ENCODE data around the gene EFNA5.
A peak's percentile ranks its signal among the peaks of the same experiment; 100 is the strongest.

The EFNA5 gene

DNA sequence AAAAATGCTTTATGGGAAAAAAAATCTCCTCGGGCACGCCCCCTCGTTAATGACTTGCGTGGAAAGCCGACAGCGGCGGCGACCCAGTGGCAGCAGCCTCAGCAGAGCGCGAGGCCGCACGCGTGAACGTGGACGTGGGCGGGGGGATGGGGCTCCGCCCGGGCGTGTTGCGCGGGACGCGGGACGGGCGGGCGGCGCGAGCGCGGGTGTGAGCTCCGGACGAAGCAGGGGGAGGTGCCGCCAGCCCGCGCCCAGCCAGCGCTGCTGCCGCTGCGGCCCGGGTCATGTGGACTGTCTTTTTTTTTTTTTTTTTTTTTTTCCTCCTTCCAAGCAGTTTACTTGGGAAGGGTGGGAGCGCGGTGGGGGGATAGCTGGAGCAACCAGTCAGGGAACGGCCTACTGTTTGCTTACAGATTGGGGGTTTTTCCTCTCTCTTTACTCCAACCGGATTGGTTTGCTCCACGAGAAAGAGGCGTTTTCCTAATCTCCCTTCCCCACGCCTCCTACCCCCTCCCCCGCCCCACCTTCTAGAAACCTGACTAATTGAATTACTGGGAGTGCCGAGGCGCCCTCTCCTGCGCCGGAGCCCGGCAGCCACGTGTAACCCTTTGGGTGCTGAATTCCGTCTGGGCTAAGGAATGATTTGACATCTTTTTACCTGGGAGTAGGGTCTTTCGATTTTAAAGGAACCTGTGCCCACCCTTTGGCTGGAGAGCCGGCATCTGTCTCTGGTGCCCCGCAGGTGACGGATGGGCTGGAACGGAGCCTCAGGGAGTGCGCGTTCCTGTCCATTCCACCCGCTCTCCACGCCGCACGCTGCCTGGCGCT, 1.7 kb upstream of the EFNA5 start:
- peak; percentile 77 for DNase-seq

DNA sequence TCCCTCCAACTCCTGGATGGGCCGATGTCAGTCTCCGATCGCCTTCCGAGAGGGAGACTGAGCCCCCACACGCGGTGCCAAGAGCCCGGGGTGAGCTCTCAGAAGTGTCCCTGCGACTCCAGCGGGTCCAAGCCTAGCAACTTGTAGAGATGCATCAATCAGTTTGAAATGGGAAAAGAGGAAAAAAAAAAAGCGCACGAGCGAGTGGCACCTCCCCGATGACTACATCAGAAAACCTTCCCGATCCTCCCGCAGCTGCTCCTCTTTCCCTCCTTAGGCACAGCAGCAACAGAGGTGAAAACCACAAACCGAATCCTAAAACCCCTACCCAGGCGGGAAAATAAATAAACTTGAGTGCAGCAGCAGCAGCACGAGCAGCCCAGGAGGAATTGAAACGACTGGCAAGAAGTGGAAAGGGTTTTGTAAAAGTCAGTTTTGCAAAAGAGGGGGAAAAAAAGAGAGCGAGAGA, 1.0 kb upstream of the EFNA5 start:
- DNase-seq: peak; percentile 55

DNA sequence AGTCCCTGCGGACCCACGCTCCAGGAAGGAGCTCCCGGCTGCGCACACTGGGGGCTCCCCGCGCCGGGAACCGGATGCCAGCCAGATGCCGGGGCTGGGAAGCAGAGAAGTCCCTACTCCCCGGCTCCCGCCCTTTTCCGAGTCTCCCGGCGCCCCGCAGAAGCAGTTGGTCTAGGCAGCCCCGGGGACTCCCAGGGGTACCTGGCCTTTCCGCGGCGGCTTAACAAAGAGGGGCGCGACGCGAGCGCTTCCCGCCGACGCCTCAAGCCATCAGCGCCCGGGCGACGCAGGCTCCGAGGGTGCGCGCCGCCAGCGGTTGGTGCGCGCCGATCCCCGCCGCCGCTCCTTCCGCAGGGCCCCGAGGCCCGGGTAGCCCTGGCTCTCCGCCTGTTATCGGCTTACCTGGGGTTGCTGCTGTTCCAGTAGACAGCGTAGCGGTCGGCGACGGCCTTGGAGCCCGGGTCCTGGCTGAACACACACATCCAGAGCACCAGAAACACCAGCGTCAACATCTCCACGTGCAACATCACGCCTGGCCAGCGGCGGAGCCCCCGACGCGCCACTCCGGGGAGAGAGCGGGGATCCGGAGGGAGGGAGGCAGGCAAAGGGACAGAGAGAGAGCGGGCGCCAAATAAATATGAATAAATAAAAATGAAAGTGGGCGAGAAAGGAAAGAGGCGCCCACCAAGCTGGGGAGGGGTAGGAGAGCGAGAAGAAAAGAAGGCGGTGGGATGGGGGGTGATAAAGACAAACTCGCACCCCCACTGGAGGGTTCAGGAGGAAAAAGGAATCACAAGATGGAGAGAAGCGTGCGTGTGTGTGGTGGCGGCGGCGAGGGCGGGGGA, 428 bp downstream of the EFNA5 start:
- no peak for DNase-seq

DNA sequence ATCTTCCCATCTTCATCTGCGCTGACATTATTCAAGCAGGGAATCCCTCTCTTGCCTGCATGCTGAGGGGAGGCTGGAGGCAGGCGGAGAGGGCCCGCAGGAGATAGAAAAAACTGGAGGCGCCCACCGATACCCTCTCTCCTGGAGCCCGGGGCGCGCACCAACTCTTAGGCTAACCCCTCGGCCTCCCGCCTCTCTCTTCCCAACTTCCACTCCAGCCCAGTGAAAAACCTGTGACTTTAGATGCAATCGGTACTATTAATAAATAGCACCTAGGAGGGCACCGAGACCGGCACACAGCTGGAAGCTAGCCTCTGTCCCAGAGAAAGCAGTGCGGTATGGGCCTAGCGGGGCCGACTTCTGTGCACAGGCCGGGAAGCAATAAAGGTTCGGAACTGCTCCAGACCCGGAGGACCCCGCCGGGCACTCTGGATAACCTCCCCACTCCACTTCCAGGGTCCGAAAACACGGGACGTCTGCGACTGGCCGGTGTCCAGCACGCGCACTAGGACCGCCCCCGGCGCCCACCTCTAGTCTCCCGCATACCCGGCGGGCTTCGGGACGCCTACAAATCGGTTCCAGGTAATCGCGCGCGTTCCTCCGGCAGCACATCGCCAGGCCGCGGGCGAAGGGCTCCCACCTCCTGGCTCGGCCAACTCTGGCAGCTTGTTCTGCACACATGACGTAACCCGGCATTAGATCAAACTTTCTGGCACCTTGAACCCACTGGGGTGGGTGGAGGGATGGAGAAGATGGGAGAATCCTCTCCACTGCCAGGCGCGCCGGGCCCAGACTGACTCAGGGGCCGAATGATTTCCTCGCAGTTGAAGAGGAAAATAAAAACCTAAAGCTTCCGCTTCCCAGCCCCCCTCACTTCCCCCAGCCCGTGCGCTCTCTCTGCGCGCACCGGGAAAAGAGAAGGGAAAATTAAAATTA, 1.4 kb downstream of the EFNA5 start:
- DNase-seq: peak; percentile 11

DNA sequence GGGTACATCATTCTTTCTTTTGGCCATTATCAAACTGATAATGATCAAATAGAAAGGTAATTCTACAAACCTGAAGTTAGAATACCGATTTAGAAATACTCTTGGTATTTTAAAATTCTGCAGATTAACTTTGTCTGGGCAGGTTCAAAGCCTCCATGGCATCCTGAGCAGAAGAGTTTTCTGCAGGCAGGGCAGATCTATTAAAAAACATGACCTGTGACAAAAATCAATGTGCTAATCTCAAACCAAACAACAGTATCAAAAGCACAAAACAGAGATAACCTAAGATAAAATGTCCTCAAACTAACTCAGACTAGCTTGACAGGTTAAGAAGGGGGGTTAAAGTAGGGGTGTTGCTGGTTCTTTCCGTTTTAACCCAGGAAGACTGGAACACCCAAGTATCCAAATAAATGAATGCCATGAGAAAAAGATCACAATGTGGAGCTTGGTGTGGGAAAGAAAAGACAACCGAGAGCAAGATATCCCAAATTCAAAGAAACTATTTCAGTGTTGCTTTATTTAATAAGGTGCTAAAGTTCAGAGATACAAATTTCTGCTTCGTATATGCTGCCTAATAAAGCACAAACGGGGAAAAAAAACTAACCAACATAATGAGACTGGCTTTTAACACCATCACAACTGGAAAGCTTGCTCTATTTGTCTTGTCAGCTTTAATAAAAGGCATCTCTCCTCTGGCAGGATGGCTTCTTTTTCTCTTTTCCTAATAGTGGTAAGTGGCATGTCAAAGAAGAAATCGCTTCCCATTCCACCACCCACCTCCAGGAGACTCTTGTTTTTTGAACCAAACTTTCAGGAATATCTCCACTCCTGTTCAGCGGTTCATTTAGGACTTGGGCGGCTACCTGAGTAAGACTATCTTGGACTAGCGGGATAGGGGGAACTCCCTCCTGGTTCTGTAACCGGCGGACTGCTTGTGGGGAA, 2.3 kb downstream of the EFNA5 start:
- DNase-seq: no peak

DNA sequence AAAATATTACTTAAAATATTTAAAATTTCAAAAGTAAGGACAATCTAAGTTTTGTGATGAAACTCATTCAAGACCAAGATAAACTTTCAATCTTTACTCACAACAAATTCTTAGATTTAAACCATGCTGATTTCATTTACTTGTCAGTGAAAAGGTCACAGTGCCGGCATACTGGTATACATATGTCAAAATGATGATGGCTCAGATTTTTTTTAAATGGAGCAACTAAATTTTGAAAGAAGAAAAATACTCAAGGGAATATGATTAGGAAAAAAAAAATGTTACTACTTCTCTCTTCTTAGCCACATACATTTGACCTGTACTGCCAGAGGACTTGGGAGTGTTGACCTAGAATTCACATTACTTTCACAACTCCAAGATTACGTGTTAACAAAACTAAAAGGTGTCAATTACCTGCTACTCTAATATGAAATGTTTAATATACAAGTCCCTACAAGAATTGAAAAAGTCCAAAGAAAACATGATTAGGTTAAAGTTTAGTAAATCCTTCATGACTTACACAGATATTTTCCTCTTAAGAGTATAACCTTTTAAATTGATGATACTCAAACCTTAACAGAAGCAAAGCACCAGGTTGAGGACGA, 4.6 kb downstream of the EFNA5 start:
- no peak for DNase-seq

DNA sequence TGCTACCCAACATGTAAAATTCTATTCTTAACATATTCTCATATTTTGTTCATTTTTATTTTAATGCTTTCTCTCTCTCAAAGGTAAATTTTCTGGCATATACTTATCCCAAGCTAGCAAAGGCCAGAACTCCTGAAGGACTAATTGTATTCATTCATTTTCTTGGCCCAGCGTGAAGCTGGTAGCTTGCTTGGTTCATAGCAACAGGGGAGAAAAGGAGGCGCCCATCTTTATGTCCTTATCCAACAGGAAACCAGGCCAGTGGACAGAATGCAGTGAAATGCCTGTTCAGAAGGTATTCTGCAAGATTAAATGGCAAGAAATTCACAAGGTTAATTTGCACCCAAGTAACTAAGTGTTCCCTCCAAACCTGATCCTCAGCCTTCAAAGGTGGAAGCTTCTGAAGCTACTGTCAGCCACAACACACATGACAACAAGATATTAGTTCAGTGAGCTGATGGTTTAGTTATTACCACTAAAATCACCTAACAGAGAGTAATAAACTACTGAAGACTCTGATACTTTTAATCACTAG, 5.6 kb downstream of the EFNA5 start:
- DNase-seq: no peak

DNA sequence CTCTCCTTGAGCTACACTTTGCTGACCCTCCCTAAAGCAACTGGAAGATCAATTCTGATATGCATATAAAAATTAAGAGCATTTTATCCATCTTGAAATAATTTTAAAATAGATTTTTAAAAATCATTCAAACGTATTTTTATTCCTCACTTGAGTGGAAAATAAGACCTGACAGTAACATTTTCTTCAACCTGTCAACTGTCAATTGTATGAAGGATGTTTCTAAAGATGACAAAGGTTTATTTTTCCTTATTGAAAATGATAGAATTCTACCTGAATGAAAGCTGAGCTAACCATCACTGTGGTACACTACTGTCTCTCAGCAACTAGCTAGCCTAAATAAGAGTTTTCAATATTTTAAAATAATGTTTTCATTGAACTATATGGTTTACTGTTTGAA, 7.0 kb downstream of the EFNA5 start:
- DNase-seq: no peak

DNA sequence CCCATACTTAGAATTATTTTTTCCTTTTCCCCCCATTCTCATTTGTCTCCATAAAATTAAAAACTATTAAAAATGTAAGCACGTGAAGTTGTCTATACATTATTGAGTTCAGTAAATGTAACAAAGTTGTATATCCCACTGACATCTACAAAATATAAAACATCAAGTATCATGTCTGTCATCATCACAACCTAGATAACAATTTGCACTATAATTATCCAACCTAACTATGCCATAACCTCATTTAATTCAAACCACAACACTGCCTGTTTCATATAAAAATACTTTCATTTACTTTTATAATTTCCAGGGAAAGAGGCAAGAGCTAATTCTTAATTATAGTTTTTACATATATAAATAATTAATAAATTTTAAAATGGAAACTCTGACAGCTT, 9.1 kb downstream of the EFNA5 start:
- no peak for DNase-seq

DNA sequence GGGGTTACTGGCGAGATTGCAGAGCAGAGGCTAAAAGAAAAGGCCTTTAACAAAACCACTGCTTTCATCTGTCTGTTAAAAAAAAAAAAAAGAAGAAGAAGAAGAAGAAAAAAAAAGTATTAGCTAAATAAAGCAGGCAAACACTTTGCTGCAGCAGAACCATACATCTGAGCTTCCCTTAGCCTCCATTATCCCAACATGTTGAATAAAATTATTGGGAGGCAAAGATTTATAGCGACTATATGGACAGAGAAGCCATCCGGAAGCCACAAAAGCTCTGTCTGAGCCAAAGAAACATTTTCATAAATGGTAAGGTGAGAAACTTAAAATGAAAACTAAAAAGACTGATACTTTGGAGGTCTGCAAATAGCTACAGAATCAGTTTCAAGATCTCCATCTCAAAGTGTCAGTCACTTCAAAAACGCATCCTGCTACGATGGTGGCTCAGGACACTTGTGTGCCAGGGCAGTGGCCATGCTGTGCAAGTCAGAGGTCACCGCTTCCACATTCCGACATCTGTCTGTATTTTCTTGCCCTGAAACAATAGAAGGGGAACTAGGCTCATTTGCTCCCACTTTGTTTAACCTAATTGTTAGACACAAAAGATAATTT, 9.6 kb downstream of the EFNA5 start:
- DNase-seq: no peak

DNA sequence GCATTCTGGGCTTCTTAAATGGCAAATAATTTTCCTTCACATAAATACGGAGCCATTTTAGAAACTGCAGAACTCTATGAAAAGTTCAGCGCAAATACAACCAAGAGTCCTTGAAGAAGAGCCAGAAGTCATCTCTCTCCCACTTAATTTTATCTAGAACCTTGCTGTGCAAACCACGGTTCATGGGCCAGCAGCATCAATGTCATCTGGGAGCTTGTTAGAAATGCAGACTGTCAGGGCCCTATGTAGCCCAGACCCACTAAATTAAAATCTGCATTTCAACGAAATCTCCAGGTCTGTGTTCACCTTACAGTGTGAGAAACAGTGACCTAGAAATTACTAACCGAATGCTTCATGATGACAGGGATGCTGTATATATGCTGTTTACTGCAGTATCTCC, 12.2 kb downstream of the EFNA5 start:
- no peak for DNase-seq

DNA sequence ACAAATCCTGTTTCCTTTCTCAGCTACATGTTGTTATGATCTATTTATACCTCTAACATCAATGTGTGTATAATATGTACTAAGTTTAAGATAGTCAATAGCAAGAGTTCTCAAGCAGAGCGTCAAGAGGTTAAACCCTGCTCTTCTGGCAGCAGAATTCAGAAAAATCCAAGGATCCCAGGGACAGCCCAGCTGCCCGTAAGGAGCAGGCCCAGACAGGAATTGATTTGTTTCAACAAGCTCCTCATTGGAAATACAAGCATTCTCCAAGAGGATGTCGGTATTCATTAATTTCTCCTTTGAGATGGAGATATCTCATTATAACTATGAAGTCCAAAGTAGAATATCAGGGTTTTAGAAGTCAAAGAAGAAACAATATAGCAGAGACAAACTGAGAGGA, 14.9 kb downstream of the EFNA5 start:
- DNase-seq: no peak

DNA sequence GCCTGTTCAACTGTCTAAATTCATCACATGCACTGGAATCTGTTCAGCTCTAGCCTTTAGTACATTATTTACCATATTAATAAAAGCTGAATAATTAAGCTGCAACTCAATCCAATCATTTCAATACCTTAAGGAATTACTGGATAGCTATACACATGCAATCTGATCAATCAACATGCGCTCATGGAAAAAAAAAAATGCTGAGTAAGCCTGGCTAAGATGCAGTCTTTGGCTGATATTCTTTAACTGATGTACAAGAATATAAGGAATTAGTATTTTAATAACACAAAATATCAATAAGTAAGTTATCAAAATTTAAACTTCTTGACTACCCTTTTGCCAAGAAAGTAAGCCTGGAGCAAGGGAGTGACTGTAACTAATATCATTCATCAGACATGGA, 15.9 kb downstream of the EFNA5 start:
- DNase-seq: no peak

DNA sequence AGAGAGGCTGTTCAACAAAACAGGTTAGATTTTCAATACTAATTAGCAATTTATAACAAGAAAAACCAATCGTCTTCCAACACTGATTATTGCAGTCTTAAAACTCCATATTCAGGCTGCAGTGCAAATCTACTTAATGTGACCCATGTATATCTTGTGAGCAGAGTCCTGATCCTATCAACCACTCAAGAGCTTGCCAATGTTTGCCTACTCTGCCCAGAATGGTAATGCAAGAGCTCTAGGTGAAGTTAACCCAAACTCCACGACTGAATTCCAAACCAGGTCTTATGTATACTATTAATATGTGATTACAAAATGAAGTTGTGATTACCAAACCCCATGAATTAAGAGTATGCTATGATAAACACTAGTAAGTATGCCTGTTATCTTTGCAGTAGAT, 17.1 kb downstream of the EFNA5 start:
- DNase-seq: no peak

DNA sequence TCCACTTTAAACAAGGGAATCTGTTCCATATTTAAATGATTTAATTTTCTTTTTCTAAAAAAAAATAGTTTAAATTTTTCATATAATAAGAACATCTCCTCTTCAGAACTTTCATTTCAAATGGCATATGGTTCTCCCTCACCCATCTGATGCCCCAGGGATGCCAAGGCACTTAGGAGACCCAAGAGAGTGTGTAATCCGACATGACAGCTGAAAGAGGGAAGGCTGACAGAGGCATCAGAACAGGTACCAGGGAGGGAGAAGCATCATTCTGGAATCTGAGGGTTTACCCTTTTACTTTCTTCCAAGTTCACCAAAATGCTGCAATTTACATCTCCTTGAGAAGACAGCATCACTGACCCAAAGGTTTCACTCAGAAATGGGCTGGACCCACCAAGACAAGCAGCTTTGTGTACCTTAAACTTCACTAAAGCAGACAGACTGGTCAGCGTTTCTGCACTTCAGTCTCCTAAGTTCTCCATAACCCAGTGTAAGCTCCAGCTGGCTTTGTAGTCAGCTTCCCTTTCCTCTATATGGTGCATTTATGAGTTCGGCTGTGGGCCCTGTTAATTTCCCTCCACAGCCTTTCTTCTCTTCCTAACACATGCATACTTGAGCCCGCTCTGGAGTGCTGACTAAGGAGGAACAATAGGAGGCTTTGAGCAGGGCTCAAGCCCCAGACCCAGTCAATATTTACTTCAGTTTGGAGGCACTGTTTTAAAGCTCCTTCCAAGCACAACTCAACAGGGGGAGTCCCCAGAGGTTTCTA, 17.7 kb downstream of the EFNA5 start:
- no peak for DNase-seq

DNA sequence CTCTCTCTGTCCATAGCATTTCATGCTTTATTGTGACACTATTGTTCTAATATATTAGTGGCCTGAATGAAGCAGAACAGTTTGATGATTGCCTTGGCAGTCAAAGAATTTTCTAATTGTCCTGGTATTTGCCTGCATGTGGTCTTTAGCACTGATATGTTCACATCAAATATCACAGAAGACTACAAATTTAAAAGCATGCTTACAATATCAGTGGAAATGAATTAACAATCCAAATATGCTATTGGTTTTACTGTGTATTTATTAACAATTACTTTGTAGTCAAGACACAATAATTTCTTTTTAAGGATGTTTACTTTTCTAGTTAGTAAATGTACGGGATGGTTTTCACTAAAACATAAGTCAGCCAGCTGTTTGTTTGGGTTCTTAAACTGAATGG, 18.3 kb downstream of the EFNA5 start:
- DNase-seq: no peak

DNA sequence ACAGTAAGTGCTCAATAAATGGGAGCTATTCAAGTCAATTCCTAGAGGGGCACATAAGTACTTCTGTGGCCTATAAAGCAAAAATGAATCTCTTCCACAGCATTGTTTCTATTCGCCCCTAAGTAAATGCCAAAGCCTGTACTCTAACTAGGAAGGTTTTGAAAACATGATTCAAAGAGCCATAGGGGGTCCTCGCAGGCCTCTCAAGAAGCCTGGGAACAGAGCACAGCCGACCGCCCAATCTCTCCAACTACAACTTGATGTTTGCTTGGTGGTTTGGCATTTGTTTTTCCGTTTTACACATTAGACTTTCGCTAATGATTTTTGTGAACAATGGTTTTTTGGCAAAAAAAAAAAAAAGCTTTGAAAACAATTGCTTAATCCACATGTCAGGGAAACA, 19.4 kb downstream of the EFNA5 start:
- DNase-seq: no peak

DNA sequence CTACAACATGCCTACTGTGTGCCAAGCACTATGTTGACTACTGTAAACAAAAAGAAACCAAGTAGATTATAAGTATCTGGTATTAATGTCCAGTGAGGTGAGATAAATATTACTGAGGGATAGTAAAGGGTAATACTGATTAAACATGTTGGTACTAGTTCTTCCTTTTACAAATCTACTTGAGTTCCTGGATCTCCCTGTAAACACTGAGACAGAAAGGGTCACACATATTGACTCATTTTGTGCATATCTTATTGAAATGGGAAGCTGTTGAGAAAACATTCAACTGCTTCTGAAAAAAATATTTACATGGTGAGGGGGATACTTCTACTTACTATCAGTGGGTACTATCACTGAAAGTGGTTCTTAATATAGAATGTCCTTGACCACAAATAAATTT, 24.3 kb downstream of the EFNA5 start:
- no peak for DNase-seq

DNA sequence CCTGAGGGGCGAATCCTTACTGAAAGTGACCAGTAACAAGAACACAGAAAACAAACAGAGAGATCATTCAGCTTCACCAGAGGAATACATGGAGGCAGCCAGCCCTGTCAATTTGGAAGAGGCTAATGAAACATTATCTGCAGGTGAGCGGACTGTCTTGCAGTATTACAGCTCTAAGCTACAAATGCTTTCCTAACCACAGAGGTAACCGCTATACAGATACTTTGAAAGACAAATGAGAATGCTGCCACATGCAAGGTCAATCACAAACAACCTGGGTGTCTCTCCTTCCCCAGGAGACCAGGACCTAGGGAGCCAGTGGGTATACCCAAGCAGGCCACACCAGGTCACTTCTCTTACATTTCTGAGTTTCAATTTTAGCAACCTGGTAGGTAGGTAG, 30.2 kb downstream of the EFNA5 start:
- DNase-seq: no peak

DNA sequence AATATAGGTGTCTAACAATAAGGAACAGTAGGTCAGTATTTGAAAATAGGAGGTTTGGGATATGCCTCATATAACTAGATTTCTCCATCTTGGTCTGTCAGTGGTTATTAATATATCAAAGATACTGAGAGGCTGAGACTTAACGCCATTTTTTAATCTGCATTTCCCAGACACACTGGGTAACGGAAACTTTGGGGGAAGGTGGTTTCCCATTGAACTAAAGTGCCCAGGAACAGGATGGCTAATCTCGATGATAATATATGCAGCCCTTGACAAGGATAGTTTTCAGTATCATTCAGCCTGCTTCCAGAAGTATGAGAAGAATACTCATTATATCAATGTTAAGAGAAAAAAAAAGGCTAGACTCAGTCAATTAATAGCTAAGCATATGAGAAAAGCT, 30.7 kb downstream of the EFNA5 start:
- no peak for DNase-seq

Data from T1000 (cell line).